Loucy (cell line): Measurements from ENCODE around the gene ASMTL.

Experiments
- CTCF ChIP-seq: fragments of 200-600 bp; sonication (generic); conservative IDR thresholded peaks from 2 replicates; pipeline ENCODE4 v1.5.1; 2014; ENCODE audit warnings: mild to moderate bottlenecking, antibody characterized with exemption, low read length
- EZH2phosphoT487 ChIP-seq: fragments of 200-600 bp; IDR thresholded peaks from 2 replicates; pipeline ENCODE4 v1.6.1; 2018; ENCODE audit warnings: antibody characterized with exemption, mild to moderate bottlenecking, moderate library complexity, borderline replicate concordance

GRCh38 chrX:1423215-1423614 lies 29.5 kb downstream of the ASMTL start:
- no peak for TF ChIP-seq CTCF
- no peak for TF ChIP-seq EZH2phosphoT487
